ENCODE measurements around the gene PPIE.
"Not testable (repeated sequence)": the region's sequence is repeated elsewhere in the genome, so short reads cannot be mapped to it uniquely, and the experiment has no call there.

Gene PPIE

GRCh38 chr1:39788426-39788757, 49.7 kb downstream of the PPIE start:
- Mint-ChIP-seq H3K27me3 (ENCODE audit: low read depth) (peaks cover 44% of the 10 kb centered on the region), H3K4me1 (ENCODE audit: low read depth) (peaks cover 11% of the 10 kb centered on the region), H3K36me3 (ENCODE audit: low read depth) (no peaks in the 10 kb centered on the region), H3K27ac (no peak overlapping the region), H3K4me3 (no peak overlapping the region), H3K9me3 (no peaks in the 10 kb centered on the region)

GRCh38 chr1:39788758-39789570, 50.3 kb downstream of the PPIE start, which contains the start of gene BMP8B:
BMP8B (minus strand) TSS chr1:39788865; CDS start chr1:39788485, 380 bp downstream.
- Mint-ChIP-seq H3K9me3 (no peaks in the 10 kb centered on the region), H3K4me3 (peak within 1 kb of the TSS; percentile 72), H3K27ac (no peak within 1 kb of the TSS), H3K36me3 (ENCODE audit: low read depth) (no peaks in the 10 kb centered on the region), H3K27me3 (ENCODE audit: low read depth) (peaks cover 44% of the 10 kb centered on the region), H3K4me1 (ENCODE audit: low read depth) (peaks cover 13% of the 10 kb centered on the region)

GRCh38 chr1:39789571-39790110, 51.0 kb downstream of the PPIE start:
- peaks cover 44% of the 10 kb centered on the region for H3K27me3 Mint-ChIP-seq (ENCODE audit: low read depth)
- peaks cover 13% of the 10 kb centered on the region for H3K4me1 Mint-ChIP-seq (ENCODE audit: low read depth)
- no peak overlapping the region for H3K27ac Mint-ChIP-seq
- no peaks in the 10 kb centered on the region for H3K36me3 Mint-ChIP-seq (ENCODE audit: low read depth)
- H3K9me3 Mint-ChIP-seq = no peaks in the 10 kb centered on the region
- H3K4me3 Mint-ChIP-seq = peak overlapping the region; percentile 72

- peaks cover 13% of the 10 kb centered on the region for H3K4me1 Mint-ChIP-seq (ENCODE audit: low read depth)
- H3K27ac Mint-ChIP-seq = no peak overlapping the region
- no peaks in the 10 kb centered on the region for H3K9me3 Mint-ChIP-seq
- peaks cover 35% of the 10 kb centered on the region for H3K27me3 Mint-ChIP-seq (ENCODE audit: low read depth)
- H3K4me3 Mint-ChIP-seq = no peak overlapping the region
- no peaks in the 10 kb centered on the region for H3K36me3 Mint-ChIP-seq (ENCODE audit: low read depth)
These were observed 53.2 kb downstream of the PPIE start for GRCh38 chr1:39791838-39792237.

DNA sequence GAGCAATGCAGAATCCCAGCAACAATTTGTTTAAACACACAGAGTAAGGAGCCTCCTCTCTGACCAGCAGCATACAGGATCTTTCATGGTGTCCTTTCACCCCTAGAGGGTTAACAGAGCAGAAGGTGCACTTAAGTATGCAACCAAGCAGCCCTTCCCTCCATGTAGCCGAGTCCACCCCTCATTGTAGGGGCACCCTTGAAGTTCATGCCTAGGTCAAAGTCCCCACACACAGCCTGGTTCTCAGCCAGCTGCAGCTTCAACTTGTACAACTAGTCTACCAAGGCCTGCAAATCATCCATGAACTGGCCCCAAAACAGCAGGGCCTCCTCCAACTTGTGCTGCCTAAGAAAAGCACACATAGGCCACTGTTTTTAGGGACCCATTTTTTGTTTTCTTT, 57.0 kb downstream of the PPIE start:
- no peaks in the 10 kb centered on the region for H3K9me3 Mint-ChIP-seq
- H3K27ac Mint-ChIP-seq = no peak overlapping the region
- H3K4me3 Mint-ChIP-seq = no peak overlapping the region
- peaks cover 18% of the 10 kb centered on the region for H3K27me3 Mint-ChIP-seq (ENCODE audit: low read depth)
- H3K4me1 Mint-ChIP-seq (ENCODE audit: low read depth) = peaks cover 19% of the 10 kb centered on the region
- H3K36me3 Mint-ChIP-seq (ENCODE audit: low read depth) = no peaks in the 10 kb centered on the region

GRCh38 chr1:39798859-39799769, 60.4 kb downstream of the PPIE start:
- Mint-ChIP-seq H3K27ac (peak overlapping the region; percentile 85), H3K4me3 (peak overlapping the region; percentile 53)
- not testable (repeated sequence) for H3K27me3 Mint-ChIP-seq (ENCODE audit: low read depth); H3K4me1 Mint-ChIP-seq (ENCODE audit: low read depth); H3K9me3 Mint-ChIP-seq; H3K36me3 Mint-ChIP-seq (ENCODE audit: low read depth)

DNA sequence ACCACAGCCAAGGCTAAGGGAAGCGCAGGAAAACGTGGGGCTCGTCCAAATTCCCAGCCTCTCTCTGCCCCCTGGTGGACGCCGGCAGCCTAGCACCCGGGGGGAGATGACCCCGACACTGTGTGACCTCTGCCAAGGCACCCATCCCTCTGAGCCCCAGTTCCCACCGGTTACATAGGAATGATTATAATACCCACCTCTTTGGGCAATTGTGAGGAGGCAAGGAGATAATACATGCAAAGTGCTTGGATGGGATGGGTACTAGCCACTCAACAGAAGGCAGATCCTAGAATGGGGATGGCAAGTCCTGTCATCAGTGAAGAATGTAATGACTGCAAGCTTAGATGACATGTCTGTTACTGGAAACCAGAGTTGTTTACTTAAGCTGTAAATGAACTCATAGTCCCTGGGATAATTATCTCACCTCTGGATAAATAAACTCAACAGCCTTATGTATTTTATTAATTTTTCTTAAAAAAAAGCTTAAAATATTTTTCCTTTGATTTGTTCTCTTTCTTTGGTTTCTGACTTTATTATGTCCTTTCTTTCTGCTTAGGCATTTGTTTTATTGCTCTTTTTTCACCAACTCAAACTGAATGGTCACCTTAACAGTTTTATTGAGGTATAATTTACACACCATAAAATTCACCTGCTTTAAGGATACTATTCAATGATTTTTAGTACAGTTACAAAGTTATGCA, 61.2 kb downstream of the PPIE start:
- H3K27ac Mint-ChIP-seq = peak overlapping the region; percentile 85
- no peaks in the 10 kb centered on the region for H3K9me3 Mint-ChIP-seq
- H3K36me3 Mint-ChIP-seq (ENCODE audit: low read depth) = no peaks in the 10 kb centered on the region
- peaks cover 2% of the 10 kb centered on the region for H3K27me3 Mint-ChIP-seq (ENCODE audit: low read depth)
- H3K4me3 Mint-ChIP-seq = peak overlapping the region; percentile 53
- H3K4me1 Mint-ChIP-seq (ENCODE audit: low read depth) = peaks cover 10% of the 10 kb centered on the region

- Mint-ChIP-seq H3K4me1 (ENCODE audit: low read depth) (peaks cover 10% of the 10 kb centered on the region), H3K9me3 (no peaks in the 10 kb centered on the region), H3K36me3 (ENCODE audit: low read depth) (no peaks in the 10 kb centered on the region), H3K27me3 (ENCODE audit: low read depth) (peaks cover 5% of the 10 kb centered on the region), H3K27ac (no peak overlapping the region), H3K4me3 (no peak overlapping the region)
These were observed 61.8 kb downstream of the PPIE start for GRCh38 chr1:39800471-39800835.

- H3K4me3 Mint-ChIP-seq = no peak overlapping the region
- H3K9me3 Mint-ChIP-seq = no peaks in the 10 kb centered on the region
- H3K36me3 Mint-ChIP-seq (ENCODE audit: low read depth) = no peaks in the 10 kb centered on the region
- no peak overlapping the region for H3K27ac Mint-ChIP-seq
- H3K27me3 Mint-ChIP-seq (ENCODE audit: low read depth) = peaks cover 5% of the 10 kb centered on the region
- H3K4me1 Mint-ChIP-seq (ENCODE audit: low read depth) = peaks cover 10% of the 10 kb centered on the region
These were observed 64.0 kb downstream of the PPIE start for GRCh38 chr1:39802496-39803260.

- peaks cover 5% of the 10 kb centered on the region for H3K27me3 Mint-ChIP-seq (ENCODE audit: low read depth)
- no peaks in the 10 kb centered on the region for H3K9me3 Mint-ChIP-seq
- H3K36me3 Mint-ChIP-seq (ENCODE audit: low read depth) = no peaks in the 10 kb centered on the region
- H3K4me1 Mint-ChIP-seq (ENCODE audit: low read depth) = no peaks in the 10 kb centered on the region
- no peak overlapping the region for H3K27ac Mint-ChIP-seq
- no peak overlapping the region for H3K4me3 Mint-ChIP-seq
These were observed 66.7 kb downstream of the PPIE start for GRCh38 chr1:39805385-39805784.

- Mint-ChIP-seq H3K9me3 (no peaks in the 10 kb centered on the region), H3K27me3 (ENCODE audit: low read depth) (peaks cover 5% of the 10 kb centered on the region), H3K4me1 (ENCODE audit: low read depth) (no peaks in the 10 kb centered on the region), H3K36me3 (ENCODE audit: low read depth) (no peaks in the 10 kb centered on the region), H3K27ac (no peak overlapping the region), H3K4me3 (no peak overlapping the region)
These were observed 70.3 kb downstream of the PPIE start for GRCh38 chr1:39808784-39809517.

DNA sequence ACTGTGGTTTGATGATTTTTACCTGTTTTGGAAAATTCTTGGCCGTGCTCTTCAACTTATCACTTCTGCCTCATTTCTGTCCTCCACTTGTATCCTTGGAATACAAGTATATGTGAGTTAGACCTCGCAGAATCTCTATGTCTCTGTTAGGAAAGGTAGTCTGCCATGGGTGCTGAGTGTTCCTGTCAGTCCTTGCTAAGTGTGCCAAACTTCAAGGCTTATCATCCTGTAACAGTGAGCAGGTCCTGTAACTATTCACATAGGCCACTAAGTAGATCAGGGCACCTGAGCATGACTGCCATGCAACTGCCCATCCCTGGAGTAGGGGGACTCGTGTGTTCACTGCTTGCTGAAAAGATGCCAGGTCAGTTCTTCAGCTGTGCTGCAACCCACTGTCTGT, 74.2 kb downstream of the PPIE start:
- no peak overlapping the region for H3K27ac Mint-ChIP-seq
- no peaks in the 10 kb centered on the region for H3K36me3 Mint-ChIP-seq (ENCODE audit: low read depth)
- H3K4me3 Mint-ChIP-seq = no peak overlapping the region
- H3K27me3 Mint-ChIP-seq (ENCODE audit: low read depth) = peaks cover 16% of the 10 kb centered on the region
- H3K4me1 Mint-ChIP-seq (ENCODE audit: low read depth) = peaks cover 7% of the 10 kb centered on the region
- no peaks in the 10 kb centered on the region for H3K9me3 Mint-ChIP-seq
